Upper lobe of left lung (tissue), 6 donors: ENCODE measurements around the gene NHERF2. TPM values are rescaled to one million over a fixed set of nuclear protein-coding genes. Genes with fewer than 3 reads are reported as not detected.

Experiments used
- ATAC-seq, 2 donors: fragments of 200-7000 bp; cut with Tn5 transposase; one replicate each; pipeline ENCODE4 v1.9.1; 2022; ENCODE audit warnings: mild to moderate bottlenecking in 2 of 2, moderate library complexity in 2 of 2; ENCODE audit not compliant: low FRiP score in 2 of 2
- DNase-seq, 2 donors: peaks; one replicate each; pipeline ENCODE4 v3.0.0-alpha.2; 2019 to 2020
- H3K27ac ChIP-seq, 4 donors: fragments of 200-600 bp; sonication (generic); one replicate each; pipeline ENCODE4 v1.5.1; 2016 to 2019
- H3K27me3 ChIP-seq, 4 donors: fragments of 200-600 bp; sonication (generic); one replicate each; pipeline ENCODE4 v1.5.1; 2017 to 2019
- H3K36me3 ChIP-seq, 4 donors: fragments of 200-600 bp; sonication (generic); one replicate each; pipeline ENCODE4 v1.5.1; 2016 to 2019
- H3K4me1 ChIP-seq, 4 donors: fragments of 200-600 bp; sonication (generic); one replicate each; pipeline ENCODE4 v1.5.1; 2018 to 2019
- H3K4me3 ChIP-seq, 4 donors: fragments of 200-600 bp; sonication (generic); one replicate each; pipeline ENCODE4 v1.5.1; 2017 to 2019; ENCODE audit warnings: mild to moderate bottlenecking in 2 of 4, moderate library complexity in 1 of 4
- H3K9me3 ChIP-seq, 4 donors: fragments of 200-600 bp; sonication (generic); one replicate each; pipeline ENCODE4 v1.5.1; 2018 to 2019
- EP300 ChIP-seq, 4 donors: sonication (generic); formaldehyde crosslinking; IDR thresholded peaks; one replicate each; pipeline ENCODE4 v1.5.1; 2017; ENCODE audit warnings: antibody characterized with exemption in 4 of 4, control low read depth in 2 of 4
- POLR2A ChIP-seq, 4 donors: fragments of 450-650 bp; IDR thresholded peaks; one replicate each; pipeline ENCODE4 v1.5.1; 2016 to 2017; ENCODE audit warnings: antibody characterized with exemption in 4 of 4, mild to moderate bottlenecking in 2 of 4
- POLR2AphosphoS5 ChIP-seq, 2 donors: sonication (generic); formaldehyde crosslinking; IDR thresholded peaks; one replicate each; pipeline ENCODE4 v1.5.1; 2017; ENCODE audit warnings: antibody characterized with exemption in 2 of 2
- WGBS, 2 donors: methylation state at CpG; one replicate each; pipeline ENCODE4 v1.1.5; 2017 to 2018; 5-methylcytosine and 5-hydroxymethylcytosine counted together
- total RNA-seq, 6 donors: library from RNA; depleted of rRNA in 4 of 6; stranded (reverse); fragments of >200 nt in 4 of 6; gene quantifications; one replicate each; pipeline versions ENCODE4 v1.1.0 to v1.2.1, GENCODE V29; 2016 to 2021
- TF ChIP-seq, protein P1 (sequence below), 6 experiments: fragments of 450-650 bp in 4 of 6; fragments of 200-600 bp in 2 of 6; sonication (generic) in 2 of 6; IDR thresholded peaks; one replicate each; pipeline ENCODE4 v1.5.1; 2016 to 2019; ENCODE audit warnings: antibody characterized with exemption in 6 of 6
- donor health status: DM: no; HTN: no; CAD: no; lungs with moderate emphysema.
- donor health status: DM: no; HTN: yes; CAD: no; lungs with severe emphysema.

NHERF2 gene
- total RNA-seq, 6 donors from 2014 or later: 131 to 604 (median 283) TPM

DNA sequence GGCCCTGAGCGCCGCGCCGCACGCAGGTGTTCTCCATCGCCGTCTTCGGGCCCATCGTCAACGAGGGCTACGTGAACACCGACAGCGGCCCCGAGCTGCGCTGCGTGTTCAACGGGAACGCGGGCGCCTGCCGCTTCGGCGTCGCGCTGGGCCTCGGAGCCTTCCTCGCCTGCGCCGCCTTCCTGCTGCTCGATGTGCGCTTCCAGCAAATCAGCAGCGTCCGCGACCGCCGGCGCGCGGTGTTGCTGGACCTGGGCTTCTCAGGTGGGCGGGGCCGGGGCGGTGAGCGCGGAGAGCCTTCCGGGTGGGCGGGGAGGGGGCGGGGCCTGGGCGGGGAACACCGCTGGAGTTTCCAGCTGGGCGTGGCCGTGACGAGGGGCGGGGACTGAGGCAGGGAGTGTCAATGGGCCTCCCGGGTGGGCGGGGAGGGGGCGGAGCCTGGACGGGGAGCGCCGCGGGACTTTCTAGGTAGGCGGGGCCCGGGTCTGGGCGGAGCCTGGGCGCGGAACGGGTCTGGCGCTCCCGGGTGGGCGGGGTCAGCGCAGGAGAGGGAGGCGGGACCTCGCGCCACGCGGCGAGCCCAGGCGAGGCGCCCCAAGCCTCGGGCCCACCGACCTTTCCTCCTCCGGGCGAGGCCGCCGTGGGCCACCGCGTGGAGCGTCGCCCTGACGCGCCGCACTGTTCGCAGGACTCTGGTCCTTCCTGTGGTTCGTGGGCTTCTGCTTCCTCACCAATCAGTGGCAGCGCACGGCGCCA, 34.6 kb upstream of the NHERF2 start:
- DNase-seq (peak; percentile 94 to 99), ATAC-seq (peak; percentile 87 to 92)
- 7 to 9% methylated on average over 12 to 35 of the region's 96 CpGs for WGBS, 2 donors
- peaks cover 0 to 8% (median 2%) of the 10 kb centered on the region in 4 donors for H3K9me3 ChIP-seq
- peak overlapping the region in 3 of 4 donors; percentile 35 to 51 (median 46) for H3K4me3 ChIP-seq
- peaks cover 26 to 42% (median 29%) of the 10 kb centered on the region in 4 donors for H3K4me1 ChIP-seq
- H3K27ac ChIP-seq: peak overlapping the region in 3 of 4 donors; percentile 34 to 58 (median 52)
- H3K27me3 ChIP-seq: peaks cover 0 to 30% (median 21%) of the 10 kb centered on the region in 4 donors
- TF ChIP-seq POLR2A (IDR thresholded peaks at IDR 0.05) (peak in 1 of 4 donors; percentile 58), POLR2AphosphoS5 (IDR thresholded peaks at IDR 0.05) (peak in 1 of 2 donors; percentile 51), EP300 (IDR thresholded peaks at IDR 0.05) (no peak)
- TF ChIP-seq, protein P1, sequence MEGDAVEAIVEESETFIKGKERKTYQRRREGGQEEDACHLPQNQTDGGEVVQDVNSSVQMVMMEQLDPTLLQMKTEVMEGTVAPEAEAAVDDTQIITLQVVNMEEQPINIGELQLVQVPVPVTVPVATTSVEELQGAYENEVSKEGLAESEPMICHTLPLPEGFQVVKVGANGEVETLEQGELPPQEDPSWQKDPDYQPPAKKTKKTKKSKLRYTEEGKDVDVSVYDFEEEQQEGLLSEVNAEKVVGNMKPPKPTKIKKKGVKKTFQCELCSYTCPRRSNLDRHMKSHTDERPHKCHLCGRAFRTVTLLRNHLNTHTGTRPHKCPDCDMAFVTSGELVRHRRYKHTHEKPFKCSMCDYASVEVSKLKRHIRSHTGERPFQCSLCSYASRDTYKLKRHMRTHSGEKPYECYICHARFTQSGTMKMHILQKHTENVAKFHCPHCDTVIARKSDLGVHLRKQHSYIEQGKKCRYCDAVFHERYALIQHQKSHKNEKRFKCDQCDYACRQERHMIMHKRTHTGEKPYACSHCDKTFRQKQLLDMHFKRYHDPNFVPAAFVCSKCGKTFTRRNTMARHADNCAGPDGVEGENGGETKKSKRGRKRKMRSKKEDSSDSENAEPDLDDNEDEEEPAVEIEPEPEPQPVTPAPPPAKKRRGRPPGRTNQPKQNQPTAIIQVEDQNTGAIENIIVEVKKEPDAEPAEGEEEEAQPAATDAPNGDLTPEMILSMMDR (IDR thresholded peaks at IDR 0.05): no peak
- peaks cover 0 to 6% (median 4%) of the 10 kb centered on the region in 4 donors for H3K36me3 ChIP-seq

DNA sequence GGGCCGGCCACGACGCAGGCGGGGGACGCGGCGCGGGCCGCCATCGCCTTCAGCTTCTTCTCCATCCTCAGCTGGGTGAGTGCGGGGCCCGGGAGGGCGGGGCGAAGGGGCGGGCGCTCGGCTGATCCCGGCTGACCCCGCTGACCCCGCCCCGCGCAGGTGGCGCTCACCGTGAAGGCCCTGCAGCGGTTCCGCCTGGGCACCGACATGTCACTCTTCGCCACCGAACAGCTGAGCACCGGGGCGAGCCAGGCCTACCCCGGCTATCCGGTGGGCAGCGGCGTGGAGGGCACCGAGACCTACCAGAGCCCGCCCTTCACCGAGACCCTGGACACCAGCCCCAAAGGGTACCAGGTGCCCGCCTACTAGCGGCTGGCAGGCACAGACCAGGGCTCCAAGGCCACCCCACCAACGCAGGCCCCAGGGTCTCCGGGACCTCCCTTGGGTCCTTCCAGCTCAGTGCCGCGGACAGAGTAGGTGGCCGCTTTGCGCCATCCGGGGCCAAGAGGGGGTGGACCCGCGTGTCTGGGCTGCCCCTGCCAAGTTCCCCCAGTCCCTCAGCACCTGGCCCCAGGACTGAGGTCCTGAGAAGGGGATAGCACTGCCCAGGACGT, 33.9 kb upstream of the NHERF2 start:
- no peak for ATAC-seq
- 49 to 50% methylated on average over 15 to 50 of the region's 50 CpGs for WGBS, 2 donors
- peaks cover 0 to 30% (median 21%) of the 10 kb centered on the region in 4 donors for H3K27me3 ChIP-seq
- peaks cover 26 to 42% (median 29%) of the 10 kb centered on the region in 4 donors for H3K4me1 ChIP-seq
- H3K36me3 ChIP-seq: peaks cover 0 to 12% (median 5%) of the 10 kb centered on the region in 4 donors
- TF ChIP-seq EP300 (IDR thresholded peaks at IDR 0.05) (no peak), POLR2AphosphoS5 (IDR thresholded peaks at IDR 0.05) (no peak), POLR2A (IDR thresholded peaks at IDR 0.05) (no peak)
- TF ChIP-seq, protein P1 (IDR thresholded peaks at IDR 0.05): no peak
- peaks cover 0 to 8% (median 2%) of the 10 kb centered on the region in 4 donors for H3K9me3 ChIP-seq
- H3K4me3 ChIP-seq: peak overlapping the region in 3 of 4 donors; percentile 35 to 51 (median 46)
- peak overlapping the region in 1 of 4 donors; percentile 58 for H3K27ac ChIP-seq
- DNase-seq: peak in 1 of 2 donors; percentile 92

DNA sequence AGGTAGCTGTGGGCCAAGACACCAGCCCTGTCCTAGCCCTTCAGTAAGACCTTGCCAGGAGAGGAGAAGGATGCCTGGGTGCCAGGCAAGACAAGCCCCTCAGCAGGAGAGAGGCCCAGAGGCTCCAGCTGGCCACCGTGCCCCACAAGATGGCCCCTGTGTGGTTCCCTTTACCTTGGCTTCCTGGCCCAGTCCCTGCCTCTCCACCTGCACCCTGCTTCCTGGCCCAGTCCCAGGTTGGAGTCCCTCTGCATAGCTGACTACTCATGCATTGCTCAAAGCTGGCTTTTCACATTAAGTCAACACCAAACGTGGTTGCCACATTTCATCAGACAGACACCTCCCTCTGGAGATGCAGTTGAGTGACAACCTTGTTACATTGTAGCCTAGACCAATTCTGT, 33.0 kb upstream of the NHERF2 start:
- H3K27me3 ChIP-seq: peaks cover 0 to 30% (median 21%) of the 10 kb centered on the region in 4 donors

DNA sequence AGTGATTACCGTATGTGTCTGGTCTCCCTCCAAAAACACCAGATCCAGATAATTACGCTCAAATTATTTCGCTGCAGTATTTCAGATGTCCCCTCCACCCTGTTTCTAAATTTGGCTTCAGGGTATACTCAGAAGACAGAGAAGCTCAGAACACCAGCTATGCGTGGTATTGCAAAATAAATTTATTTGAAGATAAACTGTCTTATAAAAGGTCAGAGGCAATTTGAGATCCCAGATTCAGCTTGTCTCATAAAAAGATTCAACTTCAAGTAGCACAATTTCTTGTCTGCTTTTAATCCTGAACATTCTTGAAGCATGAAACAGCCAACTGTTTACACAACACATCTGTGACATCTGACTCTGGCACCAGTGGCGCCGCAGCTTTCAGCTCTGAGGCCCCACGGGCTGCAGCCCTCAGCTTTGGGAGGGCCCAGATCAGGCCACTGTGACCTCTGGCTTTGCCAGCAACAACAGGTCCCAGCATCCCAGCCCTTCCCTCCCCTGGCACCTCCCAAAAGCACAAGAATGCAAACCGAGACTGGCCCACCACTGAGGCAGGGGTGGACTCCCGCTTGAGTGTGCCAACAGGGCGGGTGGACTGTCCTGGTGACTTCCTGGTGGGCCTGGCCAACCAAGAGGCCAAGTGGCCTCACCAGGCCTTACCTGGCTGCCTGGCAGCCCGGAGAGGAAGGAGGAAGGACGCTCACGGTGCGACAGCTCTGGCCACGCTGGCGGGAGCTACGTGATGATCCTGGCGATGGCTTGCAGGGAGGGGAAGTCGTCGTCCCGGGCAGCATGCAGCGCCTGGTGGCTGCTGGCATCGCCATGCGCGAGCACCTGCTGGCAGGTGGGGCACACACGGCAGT, 29.0 kb upstream of the NHERF2 start:
- Histone ChIP-seq H3K27ac (peak overlapping the region in 1 of 4 donors; percentile 48), H3K27me3 (no peaks in the 10 kb centered on the region), H3K36me3 (peaks cover 27 to 62% (median 53%) of the 10 kb centered on the region in 4 donors), H3K9me3 (peaks cover 0 to under 1% (median 0%) of the 10 kb centered on the region in 4 donors), H3K4me3 (no peak overlapping the region), H3K4me1 (peaks cover 0 to 2% (median under 1%) of the 10 kb centered on the region in 4 donors)
- no peak for TF ChIP-seq EP300 (IDR thresholded peaks at IDR 0.05)
- no peak for TF ChIP-seq POLR2A (IDR thresholded peaks at IDR 0.05)
- no peak for TF ChIP-seq POLR2AphosphoS5 (IDR thresholded peaks at IDR 0.05)
- TF ChIP-seq, protein P1 (IDR thresholded peaks at IDR 0.05): no peak
- ATAC-seq (peak in 1 of 2 donors; percentile 40), DNase-seq (peak in 1 of 2 donors; percentile 78)
- 90 to 91% methylated on average over 22 to 26 of the region's 26 CpGs for WGBS, 2 donors

More for the DNA sequence above, 33.0 kb upstream of the NHERF2 start:
- Histone ChIP-seq H3K4me1 (peaks cover 26 to 42% (median 29%) of the 10 kb centered on the region in 4 donors), H3K4me3 (no peak overlapping the region), H3K9me3 (peaks cover 0 to 8% (median 2%) of the 10 kb centered on the region in 4 donors), H3K27ac (no peak overlapping the region), H3K36me3 (peaks cover 6 to 22% (median 14%) of the 10 kb centered on the region in 4 donors)
- 57 to 63% methylated on average over 2 of the region's 2 CpGs for WGBS, 2 donors
- ATAC-seq: no peak
- DNase-seq: peak; percentile 55 to 57
- no peak for TF ChIP-seq EP300 (IDR thresholded peaks at IDR 0.05)
- TF ChIP-seq POLR2AphosphoS5 (IDR thresholded peaks at IDR 0.05): no peak
- TF ChIP-seq, protein P1 (IDR thresholded peaks at IDR 0.05): no peak
- TF ChIP-seq POLR2A (IDR thresholded peaks at IDR 0.05): no peak
